SHP77 (cell line): ENCODE results near the gene E2F8.

Source experiments
- DNase-seq, 2 experiments: peaks; one replicate each; lab custom pipeline; 2025; lab: John Stamatoyannopoulos, UW

Gene E2F8

GRCh38 chr11:19252394-19253152, 11.8 kb upstream of the E2F8 start:
- DNase-seq, result no peak

GRCh38 chr11:19251577-19251976, 10.8 kb upstream of the E2F8 start:
- DNase-seq, result no peak

- DNase-seq, result no peak
These were observed 6.1 kb upstream of the E2F8 start for GRCh38 chr11:19246816-19247215.

- DNase-seq, result no peak
These were observed 4.6 kb upstream of the E2F8 start for GRCh38 chr11:19245351-19245750.

GRCh38 chr11:19244621-19245020, 3.9 kb upstream of the E2F8 start:
- DNase-seq, result no peak

GRCh38 chr11:19244084-19244483, 3.3 kb upstream of the E2F8 start:
- DNase-seq, result no peak

- no peak for DNase-seq
These were observed 2.9 kb upstream of the E2F8 start for GRCh38 chr11:19243613-19244012.

GRCh38 chr11:19243143-19243542, 2.4 kb upstream of the E2F8 start:
- DNase-seq, result no peak

GRCh38 chr11:19242179-19242932, 1.6 kb upstream of the E2F8 start:
- no peak for DNase-seq

GRCh38 chr11:19241260-19242178, 774 bp upstream of the E2F8 start:
- DNase-seq, result no peak

GRCh38 chr11:19239039-19239438, 1.7 kb downstream of the E2F8 start:
- DNase-seq, result no peak

GRCh38 chr11:19237813-19238212, 2.9 kb downstream of the E2F8 start:
- no peak for DNase-seq

- no peak for DNase-seq
These were observed 3.4 kb downstream of the E2F8 start for GRCh38 chr11:19237381-19237780.

- DNase-seq, result no peak
These were observed 6.4 kb downstream of the E2F8 start for GRCh38 chr11:19234231-19234817.

GRCh38 chr11:19232910-19233503, 7.7 kb downstream of the E2F8 start:
- no peak for DNase-seq

- DNase-seq, result no peak
These were observed 11.1 kb downstream of the E2F8 start for GRCh38 chr11:19229671-19230070.

- no peak for DNase-seq
These were observed 11.8 kb downstream of the E2F8 start for GRCh38 chr11:19228968-19229367.

GRCh38 chr11:19226378-19227195, 14.2 kb downstream of the E2F8 start:
- DNase-seq, result no peak

- DNase-seq, result no peak
These were observed 15.2 kb downstream of the E2F8 start for GRCh38 chr11:19225581-19225980.

GRCh38 chr11:19225123-19225522, 15.6 kb downstream of the E2F8 start:
- no peak for DNase-seq
